Measurements from ENCODE around the gene LIPF. TPM values are rescaled to one million over a fixed set of nuclear protein-coding genes. Genes with fewer than 3 reads are reported as not detected.

Gene LIPF
- total RNA-seq, 1 experiment from 2014 or later: not detected

DNA sequence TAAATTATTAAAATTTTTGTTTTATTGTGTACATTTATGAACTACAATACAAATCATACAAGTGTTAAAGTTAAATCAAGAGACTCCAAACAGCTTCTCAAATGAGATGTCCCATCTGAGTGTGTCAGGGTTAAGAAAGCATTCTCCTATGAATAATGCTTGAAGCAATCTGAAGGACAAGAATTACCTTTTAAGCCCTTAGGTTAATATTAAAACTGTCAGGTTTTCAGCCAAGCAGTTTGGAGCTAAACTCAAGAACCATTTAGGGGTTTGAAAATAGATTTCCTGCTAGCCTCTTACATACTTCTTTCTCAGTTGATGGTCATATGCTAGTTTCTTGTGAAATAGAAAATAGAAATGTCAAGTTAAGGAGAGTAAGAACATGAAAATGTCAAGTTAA, 39.4 kb upstream of the LIPF start:
- Histone ChIP-seq H3K27me3 (ENCODE audit: insufficient read depth, low read depth) (no peaks in the 10 kb centered on the region), H3K9me2 (ENCODE audit: insufficient read depth) (no peaks in the 10 kb centered on the region), H3K36me3 (ENCODE audit: low read depth) (no peaks in the 10 kb centered on the region), H4K20me1 (ENCODE audit: insufficient read depth) (no peaks in the 10 kb centered on the region), H3F3A (ENCODE audit: insufficient read depth, low read depth) (no peaks in the 10 kb centered on the region), H3K4me2 (no peak overlapping the region), H3K79me2 (ENCODE audit: low read depth) (no peaks in the 10 kb centered on the region), H2AFZ (no peak overlapping the region), H3K4me1 (replicated peaks; ENCODE audit: insufficient read depth) (no peaks in the 10 kb centered on the region), H3K9me3 (ENCODE audit: insufficient read depth, low read depth) (no peaks in the 10 kb centered on the region), H3K27ac (no peak overlapping the region), H3K4me3 (no peak overlapping the region)
- CTCF ChIA-PET: no interaction called here
- POLR2A ChIA-PET (ENCODE audit: unreplicated experiment): no interaction called here
- no peak for DNase-seq
- intact Hi-C loops (cut with micrococcal nuclease; ENCODE audit: unreplicated experiment): no loop called here
- no TSS peak for BruUV-seq (replicated peaks)
- TF ChIP-seq EZH2 (IDR thresholded peaks at IDR 0.05; ENCODE audit: low read depth): no peak
- TF ChIP-seq CTCF (conservative IDR thresholded peaks at IDR 0.05): no peak

DNA sequence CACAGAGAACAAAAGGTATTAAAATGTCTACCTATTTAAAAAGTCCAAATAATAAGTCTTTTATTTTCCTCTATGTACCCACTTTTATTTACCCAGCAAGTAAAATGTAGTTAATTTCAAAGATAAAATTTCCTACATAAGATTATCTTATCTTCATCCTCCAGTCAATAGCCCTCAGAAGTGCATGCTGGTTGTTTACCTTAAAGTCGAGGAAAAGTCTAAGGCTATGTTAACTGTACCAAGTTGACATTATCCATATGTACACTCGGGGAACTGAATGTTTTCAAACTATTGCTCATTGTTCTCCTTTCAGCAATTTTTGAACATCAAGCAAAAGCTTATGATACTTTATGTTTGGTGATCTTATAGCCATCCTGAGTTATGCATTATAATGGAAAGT, 24.1 kb upstream of the LIPF start:
- Histone ChIP-seq H3K27ac (no peak overlapping the region), H3K9me3 (ENCODE audit: insufficient read depth, low read depth) (no peaks in the 10 kb centered on the region; the same call in 1 of the 2 replicates), H3K36me3 (ENCODE audit: low read depth) (no peaks in the 10 kb centered on the region), H2AFZ (no peak overlapping the region), H3K79me2 (ENCODE audit: low read depth) (no peaks in the 10 kb centered on the region), H3K4me3 (no peak overlapping the region), H3F3A (ENCODE audit: insufficient read depth, low read depth) (no peaks in the 10 kb centered on the region), H3K4me2 (no peak overlapping the region), H3K9me2 (ENCODE audit: insufficient read depth) (no peaks in the 10 kb centered on the region), H3K27me3 (ENCODE audit: insufficient read depth, low read depth) (no peaks in the 10 kb centered on the region), H3K4me1 (replicated peaks; ENCODE audit: insufficient read depth) (0 out of 2 replicates have a peak, but pooled peaks cover 7% of the 10 kb centered on the region), H4K20me1 (ENCODE audit: insufficient read depth) (no peaks in the 10 kb centered on the region)
- no TSS peak for BruUV-seq (replicated peaks)
- ChIA-PET CTCF (no interaction called here), POLR2A (ENCODE audit: unreplicated experiment) (no interaction called here)
- TF ChIP-seq CTCF (conservative IDR thresholded peaks at IDR 0.05) (no peak), EZH2 (IDR thresholded peaks at IDR 0.05; ENCODE audit: low read depth) (no peak)
- DNase-seq: no peak
- intact Hi-C loops (cut with micrococcal nuclease; ENCODE audit: unreplicated experiment): no loop called here

DNA sequence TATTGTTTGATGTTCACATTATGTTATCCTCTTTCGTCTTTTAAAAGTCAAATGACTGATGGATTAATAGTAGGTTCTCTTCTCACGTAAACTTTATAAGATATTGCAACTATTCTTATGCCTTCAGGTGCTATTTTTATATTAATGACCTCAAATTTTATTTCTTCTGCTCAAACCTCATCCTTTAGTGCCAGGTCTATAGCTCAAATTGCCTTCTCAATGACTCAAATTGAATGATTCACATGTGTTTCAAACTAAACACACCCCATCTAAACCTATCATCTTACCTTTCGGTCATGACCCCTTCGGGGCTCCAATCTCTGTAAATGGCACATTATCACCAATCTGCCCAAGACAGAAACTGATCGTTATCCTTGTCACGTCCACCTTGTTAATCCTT, 22.0 kb upstream of the LIPF start:
- H3K36me3 ChIP-seq (ENCODE audit: low read depth): no peaks in the 10 kb centered on the region
- H3K79me2 ChIP-seq (ENCODE audit: low read depth): no peaks in the 10 kb centered on the region
- H3K9me2 ChIP-seq (ENCODE audit: insufficient read depth): no peaks in the 10 kb centered on the region
- H3K4me1 ChIP-seq (replicated peaks; ENCODE audit: insufficient read depth): 0 out of 2 replicates have a peak, but pooled peaks cover 7% of the 10 kb centered on the region
- ChIA-PET CTCF (no interaction called here), POLR2A (ENCODE audit: unreplicated experiment) (no interaction called here)
- H3K27ac ChIP-seq: no peak overlapping the region
- no peak overlapping the region for H3K4me2 ChIP-seq
- H2AFZ ChIP-seq: no peak overlapping the region
- H3K27me3 ChIP-seq (ENCODE audit: insufficient read depth, low read depth): no peaks in the 10 kb centered on the region
- no peak overlapping the region for H3K4me3 ChIP-seq
- no peaks in the 10 kb centered on the region for H3F3A ChIP-seq (ENCODE audit: insufficient read depth, low read depth)
- no TSS peak for BruUV-seq (replicated peaks)
- no peak for DNase-seq
- H3K9me3 ChIP-seq (ENCODE audit: insufficient read depth, low read depth): no peaks in the 10 kb centered on the region; the same call in 1 of the 2 replicates
- H4K20me1 ChIP-seq (ENCODE audit: insufficient read depth): no peaks in the 10 kb centered on the region
- TF ChIP-seq CTCF (conservative IDR thresholded peaks at IDR 0.05): no peak
- TF ChIP-seq EZH2 (IDR thresholded peaks at IDR 0.05; ENCODE audit: low read depth): no peak
- intact Hi-C loops (cut with micrococcal nuclease; ENCODE audit: unreplicated experiment): no loop called here

Measured in PC-9 (cell line).